ENCODE measurements around the gene UBXN7.
A peak's percentile ranks its signal among the peaks of the same experiment; 100 is the strongest.
"Not testable (repeated sequence)": the region's sequence is repeated elsewhere in the genome, so short reads cannot be mapped to it uniquely, and the experiment has no call there.

UBXN7 gene

DNA sequence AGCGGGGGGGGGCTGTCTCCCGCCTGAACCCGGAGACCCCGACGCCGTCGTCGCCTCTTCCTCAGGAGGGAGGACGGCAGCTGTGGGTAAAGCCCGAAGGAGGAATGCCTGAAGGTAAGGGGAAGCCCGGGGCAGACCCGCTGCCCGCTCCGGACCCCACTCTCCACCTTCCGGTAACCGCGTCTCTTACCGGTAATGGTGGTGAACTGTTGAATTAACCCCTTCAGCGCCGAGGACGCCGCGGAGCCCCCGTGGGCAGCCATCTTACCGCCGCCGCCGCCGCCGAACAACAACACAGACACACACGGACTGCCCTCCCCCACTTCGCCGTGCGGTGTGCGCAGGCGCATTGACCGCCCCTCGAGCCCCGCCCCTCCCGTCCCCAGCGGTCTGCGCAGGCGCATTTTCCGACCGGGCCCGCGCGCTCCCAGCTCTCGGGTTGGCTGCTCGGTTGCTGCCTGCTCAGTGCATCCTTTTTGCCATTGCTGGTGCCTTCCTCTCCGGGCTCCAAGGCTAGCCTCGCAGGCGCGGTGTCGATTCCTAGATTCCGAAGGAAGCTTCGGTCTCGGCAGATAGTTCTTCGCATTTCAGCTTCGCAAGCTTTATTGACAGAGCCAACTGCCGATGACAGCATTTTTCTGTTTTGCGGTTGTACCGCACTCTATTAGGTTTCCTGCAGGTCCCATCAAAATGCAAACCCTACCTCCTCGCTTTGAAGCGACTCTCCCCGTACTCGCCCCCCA is at the start of gene UBXN7:
UBXN7 (minus strand) TSS at position 291 of the 743 bp plus-strand sequence; CDS start at position 263, 28 bp downstream.
- DNase-seq (ENCODE audit: low read depth in 3 of 3) = peak; percentile 91 to 95 (median 93)

- no peak for DNase-seq (ENCODE audit: low read depth in 3 of 3)
Measured at GRCh38 chr3:196477678-196478077, 45.5 kb upstream of the UBXN7 start.

- DNase-seq (ENCODE audit: low read depth in 3 of 3) = no peak
Measured at GRCh38 chr3:196472286-196472685, 40.1 kb upstream of the UBXN7 start.

- DNase-seq (ENCODE audit: low read depth in 3 of 3) = no peak
Measured at GRCh38 chr3:196471551-196471950, 39.3 kb upstream of the UBXN7 start.

- not testable (repeated sequence) for DNase-seq (ENCODE audit: low read depth in 3 of 3)
Measured at GRCh38 chr3:196470182-196470581, 38.0 kb upstream of the UBXN7 start.

DNA sequence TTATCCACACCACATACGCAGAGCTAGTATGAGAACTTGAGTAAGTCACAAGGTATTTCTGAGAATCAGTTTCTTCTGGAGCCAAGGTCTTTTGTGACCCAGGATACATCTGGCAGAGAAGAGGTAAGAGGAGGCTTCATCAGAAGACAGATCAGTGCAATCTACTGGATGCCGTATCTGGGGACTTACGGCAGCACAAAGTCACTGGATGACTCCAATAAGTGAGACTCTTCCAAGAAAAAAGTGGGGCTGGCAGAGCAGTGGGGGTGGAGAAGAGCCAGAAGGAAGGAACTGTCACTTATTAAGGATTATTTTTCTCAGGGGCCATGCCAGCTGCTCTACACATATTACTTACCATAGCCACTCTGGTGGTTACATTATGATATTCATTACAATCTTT is 31.6 kb upstream of the UBXN7 start:
- no peak for DNase-seq (ENCODE audit: low read depth in 3 of 3)

DNA sequence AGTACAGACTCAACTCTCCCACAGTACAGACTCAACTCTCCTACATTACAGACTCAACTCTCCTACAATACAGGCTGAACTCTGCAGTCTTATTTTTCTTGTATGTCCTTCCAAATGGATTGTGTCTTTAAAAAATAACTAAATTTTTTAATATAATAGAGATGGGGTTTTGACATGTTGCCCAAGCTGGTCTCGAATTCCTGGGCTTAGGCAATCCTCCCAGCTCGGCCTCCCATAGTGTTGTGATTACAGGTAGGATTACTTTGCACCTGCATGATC is 31.2 kb upstream of the UBXN7 start:
- no peak for DNase-seq (ENCODE audit: low read depth in 3 of 3)

DNA sequence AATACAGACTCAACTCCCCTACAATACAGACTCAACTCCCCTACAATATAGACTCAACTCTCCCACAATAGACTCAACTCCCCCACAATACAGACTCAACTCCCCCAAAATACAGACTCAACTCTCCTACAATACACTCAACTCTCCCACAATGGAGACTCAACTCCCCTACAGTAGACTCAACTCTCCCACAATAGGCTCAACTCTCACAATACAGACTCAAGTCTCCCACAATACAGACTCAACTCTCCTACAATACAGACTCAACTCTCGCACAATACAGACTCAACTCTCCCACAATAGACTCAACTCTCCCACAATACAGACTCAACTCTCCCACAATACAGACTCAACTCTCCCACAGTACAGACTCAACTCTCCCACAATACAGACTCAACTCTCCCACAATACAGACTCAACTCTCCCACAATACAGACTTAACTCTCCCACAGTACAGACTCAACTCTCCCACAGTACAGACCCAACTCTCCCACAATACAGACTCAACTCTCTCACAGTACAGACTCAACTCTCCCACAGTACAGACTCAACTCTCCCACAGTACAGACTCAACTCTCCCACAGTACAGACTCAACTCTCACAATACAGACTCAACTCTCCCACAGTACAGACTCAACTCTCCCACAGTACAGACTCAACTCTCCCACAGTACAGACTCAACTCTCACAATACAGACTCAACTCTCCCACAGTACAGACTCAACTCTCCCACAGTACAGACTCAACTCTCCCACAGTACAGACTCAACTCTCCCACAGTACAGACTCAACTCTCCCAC is 30.7 kb upstream of the UBXN7 start:
- not testable (repeated sequence) for DNase-seq (ENCODE audit: low read depth in 3 of 3)

DNA sequence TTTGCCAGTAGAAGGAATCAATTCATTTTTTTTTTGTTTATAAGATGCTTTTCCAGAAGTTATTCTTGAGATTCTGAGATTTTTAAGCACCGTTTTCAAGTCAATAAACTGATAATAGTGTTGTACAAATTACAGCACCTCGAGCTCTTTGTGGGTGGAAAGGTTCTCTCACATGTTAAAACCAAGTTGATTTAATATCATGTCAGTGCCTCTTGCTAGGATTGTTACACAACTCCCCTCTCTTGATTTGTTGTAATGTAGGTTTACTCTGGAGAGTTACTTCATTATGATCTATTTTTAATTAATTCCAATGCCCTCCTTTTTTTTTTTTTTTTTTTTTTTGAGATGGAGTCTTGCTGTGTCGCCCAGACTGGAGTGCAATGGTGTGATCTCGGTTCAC is 25.8 kb upstream of the UBXN7 start:
- no peak for DNase-seq (ENCODE audit: low read depth in 3 of 3)

DNA sequence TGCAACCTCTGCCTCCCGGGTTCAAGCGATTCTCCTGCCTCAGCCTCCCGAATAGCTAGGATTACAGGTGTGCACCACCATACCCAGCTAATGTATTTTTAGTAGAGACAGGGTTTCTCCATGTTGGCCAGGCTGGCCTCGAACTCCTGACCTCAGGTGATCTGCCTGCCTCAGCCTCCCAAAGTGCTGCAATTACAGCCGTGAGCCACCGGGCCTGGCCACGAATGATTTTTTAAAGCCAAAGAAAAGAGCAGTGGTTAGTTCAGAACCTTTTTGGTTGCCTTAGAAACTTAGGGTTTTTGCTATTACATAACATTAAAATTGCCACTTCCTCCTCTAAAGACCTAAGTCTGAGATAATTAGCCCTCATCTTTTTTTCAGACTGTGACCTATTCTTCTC is 25.2 kb upstream of the UBXN7 start:
- DNase-seq (ENCODE audit: low read depth in 3 of 3) = not testable (repeated sequence)

DNA sequence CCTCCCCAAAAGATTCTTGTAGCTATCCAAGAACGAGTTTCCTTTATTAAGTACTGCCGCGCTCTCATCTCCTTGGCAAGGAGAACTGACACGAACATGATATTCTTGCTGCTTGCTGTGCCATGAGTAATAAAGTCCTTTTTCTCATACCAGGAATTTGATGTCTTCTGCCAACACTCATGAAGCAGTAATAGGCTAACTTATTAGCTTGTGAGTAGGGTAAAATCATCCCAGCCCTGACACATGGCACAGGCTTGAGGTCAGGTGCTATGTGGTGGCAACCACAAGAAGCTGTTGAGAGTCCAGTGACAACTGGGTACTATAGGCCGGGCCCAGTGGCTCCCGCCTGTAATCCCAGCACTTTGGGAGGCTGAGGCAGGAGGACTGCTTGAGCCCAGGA is 22.7 kb upstream of the UBXN7 start:
- DNase-seq (ENCODE audit: low read depth in 3 of 3) = no peak

- not testable (repeated sequence) for DNase-seq (ENCODE audit: low read depth in 3 of 3)
Measured at GRCh38 chr3:196445391-196445790, 13.2 kb upstream of the UBXN7 start.

DNA sequence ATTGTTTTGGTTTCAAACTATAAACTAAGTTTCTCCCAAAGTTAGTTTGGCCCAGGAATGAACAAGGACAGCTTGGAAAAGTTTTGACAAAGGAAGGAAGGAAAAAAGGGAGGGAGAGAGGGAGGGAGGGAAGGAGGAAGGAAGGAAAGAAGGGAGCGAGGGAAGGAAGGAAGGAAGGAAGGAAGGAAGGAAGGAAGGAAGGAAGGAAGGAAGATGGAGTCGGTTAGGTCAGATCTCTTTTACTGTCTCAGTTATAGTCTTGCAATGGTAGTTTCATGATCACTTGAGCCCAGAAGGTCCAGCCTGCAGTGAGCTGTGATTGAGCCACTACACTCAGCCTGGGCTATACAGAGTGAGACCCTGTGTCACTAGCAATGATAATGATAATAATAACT is 12.3 kb upstream of the UBXN7 start:
- DNase-seq (ENCODE audit: low read depth in 3 of 3) = no peak

GRCh38 chr3:196440696-196441095 is 8.5 kb upstream of the UBXN7 start:
- DNase-seq (ENCODE audit: low read depth in 3 of 3) = no peak

GRCh38 chr3:196440041-196440537 is 7.9 kb upstream of the UBXN7 start:
- DNase-seq (ENCODE audit: low read depth in 3 of 3) = no peak

GRCh38 chr3:196431181-196432136 is 768 bp downstream of the UBXN7 start:
- DNase-seq (ENCODE audit: low read depth in 3 of 3) = peak in 1 of 3 experiments; percentile 18

GRCh38 chr3:196428041-196428440 is 4.2 kb downstream of the UBXN7 start:
- no peak for DNase-seq (ENCODE audit: low read depth in 3 of 3)

DNA sequence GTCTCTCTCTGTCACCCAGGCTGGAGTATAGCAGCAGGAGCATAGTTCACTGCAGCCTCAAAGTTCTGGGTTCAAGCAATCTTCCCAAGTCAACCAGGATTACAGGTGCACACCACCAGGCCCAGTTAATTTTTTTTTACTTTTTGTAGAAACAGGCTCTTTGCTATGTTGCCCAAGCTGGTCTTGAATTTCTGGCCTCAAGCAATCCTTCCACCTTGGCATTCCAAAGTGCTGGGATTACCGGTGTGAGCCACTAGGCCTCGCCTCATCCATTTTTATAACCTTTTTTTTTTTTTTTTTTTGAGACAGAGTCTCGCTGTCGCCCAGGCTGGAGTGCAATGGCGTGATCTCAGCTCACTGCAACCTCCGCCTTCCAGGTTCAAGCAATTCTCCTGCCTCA is 7.8 kb downstream of the UBXN7 start:
- DNase-seq (ENCODE audit: low read depth in 3 of 3) = not testable (repeated sequence)

- no peak for DNase-seq (ENCODE audit: low read depth in 3 of 3)
Measured at GRCh38 chr3:196423044-196423781, 9.0 kb downstream of the UBXN7 start.

- not testable (repeated sequence) for DNase-seq (ENCODE audit: low read depth in 3 of 3)
Measured at GRCh38 chr3:196421668-196422067, 10.6 kb downstream of the UBXN7 start.

- DNase-seq (ENCODE audit: low read depth in 3 of 3) = no peak
Measured at GRCh38 chr3:196419386-196419785, 12.8 kb downstream of the UBXN7 start.

All from stimulated activated CD4-positive, alpha-beta T cell treated with anti-CD3 and anti-CD28 coated beads, TNF-alpha, amount 100 ng/mL, for 24 hours (primary cell).